Heart right ventricle (tissue), 16 donors: ENCODE results near the gene STARD6. TPM values are rescaled to one million over a fixed set of nuclear protein-coding genes. Genes with fewer than 3 reads are reported as not detected.
A peak's percentile ranks its signal among the peaks of the same experiment; 100 is the strongest.
"Not testable (repeated sequence)": the region's sequence is repeated elsewhere in the genome, so short reads cannot be mapped to it uniquely, and the experiment has no call there.

ENCODE experiments used
- ATAC-seq, 8 donors: fragments of 200-7000 bp; cut with Tn5 transposase; one replicate each; pipeline ENCODE4 v1.9.1; 2020; ENCODE audit warnings: mild to moderate bottlenecking in 8 of 8, moderate library complexity in 8 of 8, moderate number of reproducible peaks in 1 of 8
- DNase-seq, 2 donors: peaks; one replicate each; pipeline ENCODE4 v3.0.0-alpha.2; 2020
- H3K27ac ChIP-seq, 10 donors: fragments of 200-600 bp; sonication (generic) in 2 of 10; one replicate each; pipeline versions ENCODE4 v1.5.0 to v1.8.0; 2020 to 2022; ENCODE audit warnings: mild to moderate bottlenecking in 3 of 10
- H3K27me3 ChIP-seq, 7 donors: fragments of 200-600 bp; one replicate each; pipeline ENCODE4 v1.8.0; 2021 to 2022; ENCODE audit warnings: mild to moderate bottlenecking in 2 of 7
- H3K36me3 ChIP-seq, 9 donors: fragments of 200-600 bp; sonication (generic) in 1 of 9; one replicate each; pipeline versions ENCODE4 v1.5.0 to v1.8.0; 2020 to 2022; ENCODE audit warnings: mild to moderate bottlenecking in 2 of 9
- H3K4me1 ChIP-seq, 9 donors: fragments of 200-600 bp; sonication (generic) in 1 of 9; one replicate each; pipeline versions ENCODE4 v1.5.0 to v1.8.0; 2020 to 2022; ENCODE audit warnings: mild to moderate bottlenecking in 4 of 9
- H3K4me3 ChIP-seq, 10 donors: fragments of 200-600 bp; sonication (generic) in 2 of 10; one replicate each; pipeline versions ENCODE4 v1.5.0 to v1.8.0; 2020 to 2022; ENCODE audit warnings: mild to moderate bottlenecking in 7 of 10, moderate library complexity in 2 of 10
- H3K9me3 ChIP-seq, 11 donors: fragments of 200-600 bp in 10 of 11; sonication (generic) in 2 of 11; one replicate each; pipeline versions ENCODE4 v1.5.0 to v1.8.0; 2013 to 2022; ENCODE audit warnings: mild to moderate bottlenecking in 2 of 11, control low read depth in 1 of 11, moderate library complexity in 1 of 11
- CTCF ChIP-seq, 9 donors: fragments of 200-600 bp; sonication (generic) in 2 of 9; IDR thresholded peaks; one replicate each; pipeline versions ENCODE4 v1.5.0 to v1.8.0; 2021 to 2022; ENCODE audit warnings: antibody characterized with exemption in 9 of 9, mild to moderate bottlenecking in 5 of 9, moderate library complexity in 1 of 9
- WGBS, 2 donors: extraction: QIAGEN DNeasy Blood & Tissue Kit; methylation state at CpG; one replicate each; pipeline ENCODE4 v1.1.7; 2013; ENCODE audit warnings: inconsistent platforms in 1 of 2; 5-methylcytosine and 5-hydroxymethylcytosine counted together
- intact Hi-C, 10 donors: fragments of 100-400 bp; cut with DNase I; formaldehyde crosslinking; loops; one replicate each; pipeline versions ENCODE4 v1.11.1 to v1.14.2; 2022
- polyA plus RNA-seq, 2 donors: library from polyadenylated mRNA; stranded (reverse); fragments of 200-250 nt; gene quantifications; one replicate each; pipeline ENCODE4 v1.2.3, GENCODE V29; 2013
- total RNA-seq, 10 donors: library from RNA; stranded (reverse); fragmentation: NEBNext Ultra II Directional in 3 of 10; extraction: Animal tissue kit (Norgen Biotek cat#: 25700) in 3 of 10; gene quantifications; one replicate each; pipeline versions ENCODE4 v1.2.1 to v1.2.4, GENCODE V29; 2021 to 2023
- donor health status: Arrhythmogenic right ventricular cardiomyopathy.
- donor health status: ischemic (EF 13 %, LVEDD 7.1; RV severe dilation, severe dysfunction).
- donor health status: healthy with polysubstance abuse.
- donor health status: DM: no; HTN: yes; CAD: no.
- donor health status: DM: no; HTN: no; CAD: no.
- donor health status: ischemic (EF 25% LVEDD 6.9; RV normal size, moderate dysfunction).
- donor health status: ischemic (EF 25% LVEDD 5.7; RV mildly dilated, moderate dysfunction).
- donor health status: healthy.
- donor health status: DM: yes; HTN: yes; CAD: no.
- donor health status: Ischemic cardiomyopathy.
- donor health status: ischemic (EF 35%, LVEDD 5.7; RV mildly dilated, moderate dysfunction).
- donor health status: nonischemic (EF 11% LVEDD 7.7; RV severe dilation, severe dysfunction).
- donor health status: DM: yes; HTN: yes; CAD: no.
- donor health status: PGD.
- donor health status: ischemic (EF 29% LVEDD 5.4; RV normal size, mild dysfunction).
- donor health status: nonischemic (EF 23%, LVEDD 6.1; RV moderate dilation, normal function).

The STARD6 gene
- total and polyA plus RNA-seq, 12 donors: 0.47 TPM; not detected in 11

- H3K27ac ChIP-seq: no peak overlapping the region
- no peaks in the 10 kb centered on the region for H3K4me1 ChIP-seq
- ATAC-seq: no peak
- H3K9me3 ChIP-seq: peaks cover 0 to 27% (median 3%) of the 10 kb centered on the region in 11 donors
- DNase-seq: no peak
- no peak for TF ChIP-seq CTCF (IDR thresholded peaks at IDR 0.05)
- no peaks in the 10 kb centered on the region for H3K36me3 ChIP-seq
- no peaks in the 10 kb centered on the region for H3K27me3 ChIP-seq
- H3K4me3 ChIP-seq: no peak overlapping the region
- intact Hi-C loops: no loop called here
Observed at GRCh38 chr18:54303408-54303807, 54.2 kb downstream of the STARD6 start.

GRCh38 chr18:54298991-54299390 lies 58.7 kb downstream of the STARD6 start:
- DNase-seq, H3K4me3 ChIP-seq, H3K27me3 ChIP-seq, H3K27ac ChIP-seq, ATAC-seq, H3K4me1 ChIP-seq, intact Hi-C loops: not testable (repeated sequence)
- 97% methylated on average over 8 of the region's 8 CpGs for WGBS, 2 donors
- Histone ChIP-seq H3K9me3 (peaks cover 0 to 35% (median 3%) of the 10 kb centered on the region in 11 donors), H3K36me3 (peaks cover 0 to 24% (median 11%) of the 10 kb centered on the region in 9 donors)

GRCh38 chr18:54296062-54296461 lies 61.6 kb downstream of the STARD6 start:
- no peak for TF ChIP-seq CTCF (IDR thresholded peaks at IDR 0.05)
- no peak overlapping the region for H3K4me3 ChIP-seq
- H3K27ac ChIP-seq: no peak overlapping the region
- no peak for ATAC-seq
- DNase-seq: no peak
- 93 to 94% methylated on average over 2 of the region's 2 CpGs for WGBS, 2 donors
- H3K9me3 ChIP-seq: peaks cover 0 to 33% (median 3%) of the 10 kb centered on the region in 11 donors
- H3K4me1 ChIP-seq: no peaks in the 10 kb centered on the region
- intact Hi-C loops: no loop called here
- no peaks in the 10 kb centered on the region for H3K27me3 ChIP-seq
- H3K36me3 ChIP-seq: peaks cover 0 to 49% (median 15%) of the 10 kb centered on the region in 9 donors

GRCh38 chr18:54294274-54294673 lies 63.4 kb downstream of the STARD6 start:
- TF ChIP-seq CTCF (IDR thresholded peaks at IDR 0.05): no peak
- H3K27ac ChIP-seq: no peak overlapping the region
- DNase-seq: no peak
- no peak for ATAC-seq
- intact Hi-C loops: no loop called here
- H3K36me3 ChIP-seq: peaks cover 0 to 64% (median 20%) of the 10 kb centered on the region in 9 donors
- peaks cover 0 to 24% (median 0%) of the 10 kb centered on the region in 11 donors for H3K9me3 ChIP-seq
- no peaks in the 10 kb centered on the region for H3K4me1 ChIP-seq
- 97 to 99% methylated on average over 4 of the region's 4 CpGs for WGBS, 2 donors
- H3K27me3 ChIP-seq: no peaks in the 10 kb centered on the region
- H3K4me3 ChIP-seq: no peak overlapping the region

GRCh38 chr18:54284981-54285785 lies 72.5 kb downstream of the STARD6 start:
- 51 to 63% methylated on average over 8 of the region's 8 CpGs for WGBS, 2 donors
- ATAC-seq: peak; percentile 78 to 99 (median 87)
- H3K36me3 ChIP-seq: peaks cover 0 to 97% (median 33%) of the 10 kb centered on the region in 9 donors

More at GRCh38 chr18:54284981-54285785, 72.5 kb downstream of the STARD6 start:
- Histone ChIP-seq H3K9me3 (peaks cover 0 to 14% (median 0%) of the 10 kb centered on the region in 11 donors), H3K4me3 (no peak overlapping the region), H3K27me3 (no peaks in the 10 kb centered on the region), H3K4me1 (peaks cover 0 to 5% (median 0%) of the 10 kb centered on the region in 9 donors), H3K27ac (peak overlapping the region in 1 of 10 donors; percentile 18)
- peak; percentile 18 to 44 for DNase-seq
- TF ChIP-seq CTCF (IDR thresholded peaks at IDR 0.05): no peak
- intact Hi-C loops: no loop called here
